ENCODE data around the gene OTUB2. TPM values are rescaled to one million over a fixed set of nuclear protein-coding genes. Genes with fewer than 3 reads are reported as not detected.

The OTUB2 gene
- total and polyA plus RNA-seq, 2 experiments from 2014 or later, result 1.3 to 1.9 TPM

DNA sequence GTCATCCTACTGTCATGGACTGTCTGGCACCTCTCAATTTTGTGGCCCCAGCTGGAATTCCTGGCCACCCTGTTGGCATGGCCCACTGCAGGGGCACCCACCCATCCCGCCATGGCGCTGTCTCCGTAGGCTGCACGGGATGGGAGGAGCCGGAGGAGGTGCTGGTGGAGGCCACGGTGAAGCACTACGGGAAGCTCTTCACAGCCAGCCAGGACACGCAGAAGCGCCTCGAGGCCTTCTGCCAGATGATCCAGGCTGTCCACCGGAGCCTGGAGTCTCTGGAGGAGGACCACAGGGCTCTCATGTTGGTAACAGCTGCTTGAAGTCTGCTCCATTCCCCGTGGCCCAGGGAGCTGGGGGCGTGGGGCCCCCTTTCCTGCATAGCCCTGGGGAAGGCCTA is 25.1 kb upstream of the OTUB2 start:
- H3K4me1 ChIP-seq (ENCODE audit: insufficient read depth), result no peaks in the 10 kb centered on the region
- no peaks in the 10 kb centered on the region for H3K9me3 ChIP-seq (ENCODE audit: low read depth)
- H3K9me2 ChIP-seq (ENCODE audit: insufficient read depth), result no peaks in the 10 kb centered on the region
- peak; percentile 22 for DNase-seq
- no peaks in the 10 kb centered on the region for H4K20me1 ChIP-seq (ENCODE audit: insufficient read depth)
- no peak overlapping the region for H3K27ac ChIP-seq
- no peak overlapping the region for H3K4me2 ChIP-seq (ENCODE audit: unreplicated experiment)
- TF ChIP-seq EZH2phosphoT487 (IDR thresholded peaks at IDR 0.05; ENCODE audit: insufficient read depth, low read depth) (no peak), EZH2 (IDR thresholded peaks at IDR 0.05; ENCODE audit: insufficient read depth, poor library complexity, severe bottlenecking) (no peak)
- H3K4me3 ChIP-seq, result no peak overlapping the region
- no peaks in the 10 kb centered on the region for H3K36me3 ChIP-seq (ENCODE audit: low read depth)
- peaks cover 14% of the 10 kb centered on the region; the same call in 1 of the 2 replicates for H3K27me3 ChIP-seq (replicated peaks; ENCODE audit: insufficient read depth)
- no peaks in the 10 kb centered on the region for H3K79me2 ChIP-seq (ENCODE audit: insufficient read depth)
- H3F3A ChIP-seq (ENCODE audit: insufficient read depth), result 0 out of 2 replicates have a peak, but pooled peaks cover under 1% of the 10 kb centered on the region
- in situ Hi-C loops (cut with MboI), result loop anchor here (5.0 kb wide), 1 partner anchor 59 kb away; no protein-coding TSS in a partner anchor
- 27 to 32% methylated on average over 13 of the region's 13 CpGs for WGBS, 2 experiments (ENCODE audit: low coverage in 1 of 2, low lambda C conversion rate in 2 of 2, missing lambda C conversion rate in 2 of 2)
- H2AFZ ChIP-seq, result no peak overlapping the region
- H3K9ac ChIP-seq, result no peak overlapping the region

- H4K20me1 ChIP-seq (ENCODE audit: insufficient read depth), result no peaks in the 10 kb centered on the region
- no peaks in the 10 kb centered on the region for H3K9me3 ChIP-seq (ENCODE audit: low read depth)
- 0 out of 2 replicates have a peak overlapping the region, but pooled peaks have one; percentile 58 for H2AFZ ChIP-seq
- H3F3A ChIP-seq (ENCODE audit: insufficient read depth), result no peaks in the 10 kb centered on the region
- no peaks in the 10 kb centered on the region for H3K9me2 ChIP-seq (ENCODE audit: insufficient read depth)
- H3K4me1 ChIP-seq (ENCODE audit: insufficient read depth), result no peaks in the 10 kb centered on the region
- H3K4me2 ChIP-seq (ENCODE audit: unreplicated experiment), result peak overlapping the region; percentile 8
- peak; percentile 84 for DNase-seq
- 27 to 31% methylated on average over 26 of the region's 26 CpGs for WGBS, 2 experiments (ENCODE audit: low coverage in 1 of 2, low lambda C conversion rate in 2 of 2, missing lambda C conversion rate in 2 of 2)
- no peaks in the 10 kb centered on the region for H3K36me3 ChIP-seq (ENCODE audit: low read depth)
- H3K9ac ChIP-seq, result no peak overlapping the region
- no peak overlapping the region for H3K27ac ChIP-seq
- H3K79me2 ChIP-seq (ENCODE audit: insufficient read depth), result no peaks in the 10 kb centered on the region
- TF ChIP-seq EZH2 (IDR thresholded peaks at IDR 0.05; ENCODE audit: insufficient read depth, poor library complexity, severe bottlenecking) (no peak), EZH2phosphoT487 (IDR thresholded peaks at IDR 0.05; ENCODE audit: insufficient read depth, low read depth) (no peak)
- peaks cover 14% of the 10 kb centered on the region; the same call in 1 of the 2 replicates for H3K27me3 ChIP-seq (replicated peaks; ENCODE audit: insufficient read depth)
- in situ Hi-C loops (cut with MboI), result loop anchor here (5.0 kb wide), 1 partner anchor 59 kb away; no protein-coding TSS in a partner anchor
- no peak overlapping the region for H3K4me3 ChIP-seq
These were observed 24.4 kb upstream of the OTUB2 start for GRCh38 chr14:94001501-94002396.

DNA sequence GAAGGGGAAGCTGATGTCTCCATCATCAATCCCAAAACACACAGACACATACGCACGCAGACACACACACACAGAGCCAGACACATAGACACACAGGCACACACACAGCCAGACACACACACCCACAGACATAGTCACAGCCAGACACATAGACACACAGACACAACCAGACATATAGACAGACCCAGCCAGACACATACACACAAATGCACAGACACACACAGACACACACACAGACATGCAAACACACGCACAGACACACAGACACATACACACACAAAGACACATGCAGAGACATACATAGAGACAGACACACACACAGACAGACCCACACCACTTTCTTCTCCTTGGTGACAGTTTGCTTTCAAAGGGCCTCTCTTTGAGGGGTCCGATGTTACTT is 22.7 kb upstream of the OTUB2 start:
- Histone ChIP-seq H3K4me2 (ENCODE audit: unreplicated experiment) (no peak overlapping the region), H3K4me1 (ENCODE audit: insufficient read depth) (no peaks in the 10 kb centered on the region), H4K20me1 (ENCODE audit: insufficient read depth) (no peaks in the 10 kb centered on the region), H3K27ac (no peak overlapping the region), H3K9ac (no peak overlapping the region), H3K79me2 (ENCODE audit: insufficient read depth) (no peaks in the 10 kb centered on the region), H3K9me3 (ENCODE audit: low read depth) (no peaks in the 10 kb centered on the region), H3K4me3 (no peak overlapping the region), H3F3A (ENCODE audit: insufficient read depth) (no peaks in the 10 kb centered on the region), H3K36me3 (ENCODE audit: low read depth) (no peaks in the 10 kb centered on the region), H2AFZ (no peak overlapping the region), H3K27me3 (replicated peaks; ENCODE audit: insufficient read depth) (peaks cover 14% of the 10 kb centered on the region; the same call in 1 of the 2 replicates), H3K9me2 (ENCODE audit: insufficient read depth) (no peaks in the 10 kb centered on the region)
- in situ Hi-C loops (cut with MboI), result loop anchor here (5.0 kb wide), 1 partner anchor 61 kb away; no protein-coding TSS in a partner anchor
- TF ChIP-seq EZH2 (IDR thresholded peaks at IDR 0.05; ENCODE audit: insufficient read depth, poor library complexity, severe bottlenecking) (no peak), EZH2phosphoT487 (IDR thresholded peaks at IDR 0.05; ENCODE audit: insufficient read depth, low read depth) (no peak)
- DNase-seq, result no peak
- WGBS, 2 experiments (ENCODE audit: low coverage in 1 of 2, low lambda C conversion rate in 2 of 2, missing lambda C conversion rate in 2 of 2), result 53 to 54% methylated on average over 4 of the region's 4 CpGs

DNA sequence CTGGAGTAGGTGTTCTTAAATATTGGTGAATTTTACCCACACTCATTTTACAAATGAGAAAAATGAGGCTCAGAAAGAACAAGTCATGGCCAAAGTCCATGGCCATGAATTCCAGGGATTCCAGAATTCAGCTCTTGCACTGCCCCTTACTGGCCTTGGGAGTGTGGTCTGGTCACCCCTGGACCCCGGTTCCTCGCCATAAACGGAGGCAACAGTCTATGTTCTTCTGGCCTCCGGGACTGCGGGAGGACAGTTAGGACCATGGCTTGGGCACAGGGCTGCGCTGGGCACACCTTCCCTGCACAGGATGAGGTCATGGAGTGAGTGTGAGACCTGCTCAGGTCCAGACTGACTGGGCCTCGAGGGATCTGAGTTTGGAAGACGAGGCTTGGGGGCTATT is 22.1 kb upstream of the OTUB2 start:
- TF ChIP-seq EZH2phosphoT487 (IDR thresholded peaks at IDR 0.05; ENCODE audit: insufficient read depth, low read depth), result no peak
- no peak for TF ChIP-seq EZH2 (IDR thresholded peaks at IDR 0.05; ENCODE audit: insufficient read depth, poor library complexity, severe bottlenecking)
- no peak overlapping the region for H3K4me3 ChIP-seq
- DNase-seq, result no peak
- H3K27ac ChIP-seq, result no peak overlapping the region
- H3K4me2 ChIP-seq (ENCODE audit: unreplicated experiment), result no peak overlapping the region
- H3K9ac ChIP-seq, result no peak overlapping the region
- no peaks in the 10 kb centered on the region for H3K9me3 ChIP-seq (ENCODE audit: low read depth)
- H4K20me1 ChIP-seq (ENCODE audit: insufficient read depth), result no peaks in the 10 kb centered on the region
- in situ Hi-C loops (cut with MboI), result loop anchor here (5.0 kb wide), 1 partner anchor 62 kb away; no protein-coding TSS in a partner anchor
- H3K27me3 ChIP-seq (replicated peaks; ENCODE audit: insufficient read depth), result peaks cover 16% of the 10 kb centered on the region
- WGBS, 2 experiments (ENCODE audit: low coverage in 1 of 2, low lambda C conversion rate in 2 of 2, missing lambda C conversion rate in 2 of 2), result 53 to 65% methylated on average over 8 of the region's 8 CpGs
- H3K4me1 ChIP-seq (ENCODE audit: insufficient read depth), result no peaks in the 10 kb centered on the region
- H3K36me3 ChIP-seq (ENCODE audit: low read depth), result no peaks in the 10 kb centered on the region
- no peaks in the 10 kb centered on the region for H3K79me2 ChIP-seq (ENCODE audit: insufficient read depth)
- no peaks in the 10 kb centered on the region for H3F3A ChIP-seq (ENCODE audit: insufficient read depth)
- no peaks in the 10 kb centered on the region for H3K9me2 ChIP-seq (ENCODE audit: insufficient read depth)
- H2AFZ ChIP-seq, result no peak overlapping the region
